GM21529 (cell line): Measurements from ENCODE around the gene MYD88.

ENCODE experiments used
- ATAC-seq: cut with Tn5 transposase; IDR thresholded peaks from one replicate; pipeline ENCODE4 v1.9.1; 2021; ENCODE audit not compliant: unreplicated experiment

The MYD88 gene

DNA sequence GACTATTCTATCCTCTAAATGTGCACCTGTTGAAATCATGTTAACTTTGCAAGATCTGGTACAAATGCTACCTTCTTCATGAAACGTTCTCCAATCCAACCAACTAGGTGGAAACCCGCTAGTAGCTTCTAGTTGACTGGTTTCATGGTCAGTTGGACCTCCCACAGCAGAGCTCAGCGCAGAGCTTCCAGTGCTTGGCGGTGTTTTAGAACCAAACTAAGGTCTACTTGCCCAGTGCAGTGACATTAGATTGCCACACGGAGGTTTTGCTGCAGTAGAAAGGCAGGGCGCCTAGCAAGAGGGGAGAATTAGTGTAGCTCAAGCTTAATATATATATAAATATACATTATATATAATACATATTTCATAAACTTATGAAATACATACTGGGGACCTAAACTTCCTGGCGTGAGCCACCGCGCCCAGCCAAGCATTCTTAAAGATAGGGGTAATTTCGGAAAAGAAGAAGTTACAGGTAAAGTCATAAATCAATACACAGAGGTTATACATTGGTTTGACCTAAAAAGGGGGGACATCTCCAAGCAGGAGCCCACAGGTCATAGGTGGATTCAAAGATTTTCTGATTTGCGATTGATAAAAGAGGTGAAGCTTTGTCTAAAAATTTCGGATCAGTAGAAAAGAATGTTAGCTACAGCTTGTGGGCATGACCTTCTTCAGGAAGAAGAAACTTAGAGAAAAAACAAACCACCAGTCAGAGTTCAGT lies 24.8 kb downstream of the MYD88 start:
- no peak for ATAC-seq

DNA sequence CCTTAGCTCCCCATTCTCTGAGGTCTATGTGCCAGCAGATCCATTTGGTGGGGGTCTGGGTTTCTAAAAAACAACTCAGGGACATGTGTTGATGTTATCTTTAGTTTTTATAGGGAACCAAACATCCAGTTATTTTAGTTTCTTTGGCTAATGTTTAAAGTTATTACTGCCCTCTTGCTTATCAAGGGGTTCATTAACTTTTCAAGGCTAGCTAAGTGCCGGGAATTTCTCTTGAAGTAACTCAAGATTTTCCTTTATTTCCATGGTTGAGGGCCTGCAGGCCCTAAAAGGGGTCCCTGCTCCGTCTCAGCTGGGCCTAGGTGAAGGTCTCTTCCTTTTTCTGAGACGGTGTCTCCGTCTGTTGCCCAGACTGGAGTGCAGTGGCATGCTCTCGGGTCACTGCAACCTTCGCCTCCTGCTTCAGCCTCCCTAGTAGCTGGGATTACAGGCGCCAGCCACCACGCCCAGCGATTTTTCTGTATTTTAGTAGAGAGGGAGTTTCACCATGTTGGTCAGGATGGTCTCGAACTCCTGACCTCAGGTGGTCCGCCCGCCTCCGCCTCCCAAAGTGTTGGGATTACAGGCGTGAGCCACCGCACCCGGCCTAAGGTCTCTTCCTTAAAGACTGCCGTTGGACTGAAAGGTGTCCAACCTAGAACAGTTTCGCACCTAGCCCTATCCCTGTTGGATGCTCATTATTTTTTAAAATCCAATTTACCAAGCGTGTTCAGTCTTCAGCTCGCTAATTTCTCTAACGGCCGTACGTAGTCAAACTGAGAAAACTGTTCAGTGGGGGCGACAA lies 25.6 kb downstream of the MYD88 start:
- no peak for ATAC-seq

DNA sequence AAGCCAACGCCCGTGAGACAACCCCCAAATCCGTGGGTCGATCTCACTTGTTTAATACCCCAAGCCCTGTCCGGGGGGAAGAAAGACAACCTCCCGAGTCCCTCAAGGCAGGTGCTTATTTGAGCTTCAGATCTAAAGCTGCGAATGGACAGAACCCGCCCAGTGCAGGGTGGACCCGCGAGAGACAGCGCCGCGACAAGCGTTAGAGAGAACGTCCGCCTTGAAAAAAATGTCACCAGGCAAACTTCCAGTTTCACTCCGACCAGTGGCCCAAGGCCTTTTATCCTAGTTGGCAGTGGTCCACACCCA lies 26.1 kb downstream of the MYD88 start:
- no peak for ATAC-seq

DNA sequence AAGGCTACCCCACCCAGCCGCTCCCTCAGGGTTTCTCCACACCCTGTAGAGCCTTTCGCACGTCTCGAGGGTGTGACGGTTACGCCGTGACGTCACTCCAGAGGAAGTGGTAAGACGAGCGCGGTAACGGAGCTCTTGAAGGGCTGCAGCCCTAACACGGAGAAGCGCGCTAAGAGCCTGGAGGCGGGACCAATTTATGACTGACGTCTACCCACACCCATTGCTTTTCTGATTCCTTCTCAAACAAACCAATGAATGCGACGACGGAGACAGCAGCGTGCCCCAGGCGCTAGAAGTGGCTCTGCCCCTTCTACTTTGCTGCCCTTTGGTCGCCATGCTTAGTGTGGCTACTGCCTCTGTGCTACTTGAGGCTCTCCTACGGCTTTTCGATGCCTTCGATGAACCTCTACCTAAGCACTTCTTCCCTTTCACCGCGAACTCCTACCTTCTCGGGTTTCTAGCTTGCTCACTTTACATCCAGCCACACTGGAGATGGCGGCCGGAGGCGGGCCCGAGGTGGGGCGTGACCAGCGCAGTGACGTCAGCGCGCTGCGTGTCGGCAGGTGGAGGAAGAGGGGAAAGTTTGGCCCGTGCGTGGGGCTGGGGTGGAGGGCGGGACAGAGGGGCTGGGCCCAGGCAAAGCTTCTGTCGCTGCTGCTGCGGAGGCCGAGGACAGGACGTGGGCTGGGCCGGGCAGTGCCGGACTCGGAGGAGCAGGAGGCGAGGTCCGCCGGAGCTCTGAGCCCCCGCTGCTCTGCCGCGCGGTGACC lies 26.7 kb downstream of the MYD88 start, which contains the start of gene OXSR1:
Gene OXSR1, plus strand, starts transcription at position 586 of the 770 bp plus-strand sequence. CDS start 340 bp downstream, outside the sequence.
- ATAC-seq, result peak; percentile 90

DNA sequence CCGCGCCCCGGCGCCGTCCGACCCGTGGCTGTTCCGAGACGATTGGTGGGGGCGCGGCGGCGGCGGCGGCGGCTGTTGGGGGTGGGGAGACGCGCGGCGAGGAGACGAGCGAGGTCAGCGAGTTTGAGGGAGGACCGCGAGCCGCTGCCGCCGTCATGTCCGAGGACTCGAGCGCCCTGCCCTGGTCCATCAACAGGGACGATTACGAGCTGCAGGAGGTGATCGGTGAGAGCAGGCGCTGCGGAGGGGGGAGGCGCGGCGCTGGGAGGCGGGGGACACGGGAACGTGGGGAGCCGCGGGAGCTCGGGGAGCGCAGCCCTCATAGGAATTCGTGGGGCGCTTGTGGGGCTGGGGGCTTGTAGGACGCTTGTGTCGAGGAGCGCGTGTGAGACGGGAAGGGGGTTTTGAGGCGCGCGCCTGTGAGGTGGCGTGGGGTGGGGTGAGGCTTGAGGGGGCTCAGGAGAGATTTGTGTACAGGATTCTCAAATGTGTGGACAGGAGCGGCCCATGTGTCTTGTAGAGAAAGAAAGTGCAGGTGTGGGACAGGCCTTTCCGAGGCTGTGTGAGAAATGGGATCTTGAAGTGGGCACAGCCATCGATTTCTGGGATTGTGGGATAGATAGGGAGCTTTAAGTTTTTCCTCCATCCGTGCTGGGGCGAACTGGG lies 27.4 kb downstream of the MYD88 start:
- ATAC-seq, result peak; percentile 2

DNA sequence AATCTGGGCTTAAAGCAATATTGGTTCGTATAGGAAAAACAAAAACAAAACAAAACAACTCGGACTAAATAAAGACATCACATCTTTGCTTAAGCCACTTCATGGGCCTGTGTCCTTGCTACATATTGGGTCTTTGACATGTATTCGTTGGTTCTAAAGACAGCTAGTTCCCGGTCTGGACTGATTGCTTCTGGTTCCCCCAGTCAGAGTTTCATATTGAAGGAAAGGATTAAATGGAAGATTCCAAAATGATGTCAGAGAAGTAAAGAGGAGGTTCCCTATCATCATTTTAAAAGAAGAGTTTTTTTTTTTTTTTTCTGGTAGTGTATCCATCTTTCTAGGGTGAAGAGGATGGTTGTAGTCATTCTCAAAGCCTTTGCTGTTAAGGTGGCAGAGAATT lies 29.1 kb downstream of the MYD88 start:
- ATAC-seq, result no peak

DNA sequence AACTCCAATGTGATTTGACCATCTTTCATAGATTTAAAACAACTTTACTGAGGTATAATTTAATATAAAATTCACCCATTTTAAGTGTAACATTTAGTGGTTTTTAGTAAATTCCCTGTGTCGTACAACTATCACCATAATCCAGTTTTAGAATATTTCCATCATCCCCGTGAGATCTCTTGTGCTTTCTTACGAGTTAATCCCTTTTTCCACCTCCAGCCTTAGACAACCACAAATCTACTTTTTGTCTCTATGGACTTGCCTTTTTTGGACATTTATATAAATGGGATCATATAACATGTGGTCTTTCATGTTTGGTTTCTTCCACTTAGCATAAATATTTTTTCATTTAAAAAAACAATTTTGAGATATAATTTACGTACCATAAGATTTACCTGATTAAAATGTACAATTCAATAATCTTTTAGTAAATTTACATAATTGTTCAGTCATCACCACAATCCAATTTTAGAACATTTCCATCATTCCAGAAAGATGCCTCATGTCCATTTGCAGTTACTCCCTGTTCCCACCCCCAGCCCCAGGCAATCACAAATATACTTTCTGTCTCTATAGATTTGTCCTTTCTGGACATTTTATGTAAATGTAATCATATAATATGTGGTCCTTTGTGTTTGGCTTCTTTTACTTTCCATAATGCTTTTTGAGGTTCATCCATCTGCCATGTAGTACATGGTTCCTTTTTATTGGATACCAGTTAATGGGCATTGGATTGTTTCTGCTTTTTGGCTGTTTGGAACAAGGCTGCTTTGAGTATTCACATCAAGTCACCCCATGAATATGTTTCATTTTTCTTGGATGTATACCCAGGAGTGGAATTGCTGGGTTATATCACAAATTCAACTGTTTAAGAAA lies 29.9 kb downstream of the MYD88 start:
- ATAC-seq, result no peak

DNA sequence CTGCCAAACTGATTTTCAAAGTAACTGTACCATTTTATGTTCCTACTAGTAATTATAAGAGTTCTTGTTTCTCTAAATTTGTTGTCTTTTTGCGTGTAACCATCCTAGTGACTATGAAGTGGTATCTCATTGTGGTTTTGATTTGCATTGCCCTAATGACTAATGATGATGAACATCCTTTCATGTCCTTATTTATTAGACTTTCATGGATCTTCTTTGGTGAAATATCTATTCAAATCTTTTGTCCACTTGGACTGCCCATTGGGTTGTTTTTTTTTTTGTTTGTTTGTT lies 30.5 kb downstream of the MYD88 start:
- ATAC-seq, result no peak

DNA sequence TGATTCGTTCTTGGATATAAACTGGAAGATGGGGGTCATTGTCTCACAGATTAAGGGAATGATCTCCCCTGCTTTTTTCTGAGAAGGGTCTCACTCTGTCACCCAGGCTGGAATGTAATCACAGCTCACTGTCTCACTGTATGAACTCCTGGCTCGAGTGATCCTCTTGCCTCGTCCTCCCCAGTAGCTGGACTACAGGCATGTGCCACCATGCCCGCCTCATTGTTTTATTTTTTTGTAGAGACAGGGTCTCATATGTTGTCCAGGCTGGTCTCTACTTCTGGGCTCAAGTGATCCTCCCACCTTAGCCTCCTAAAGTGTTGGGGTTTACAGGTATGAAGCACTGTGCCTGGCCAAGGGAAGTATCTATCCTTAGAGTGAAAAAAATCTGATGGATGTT lies 32.3 kb downstream of the MYD88 start:
- no peak for ATAC-seq

DNA sequence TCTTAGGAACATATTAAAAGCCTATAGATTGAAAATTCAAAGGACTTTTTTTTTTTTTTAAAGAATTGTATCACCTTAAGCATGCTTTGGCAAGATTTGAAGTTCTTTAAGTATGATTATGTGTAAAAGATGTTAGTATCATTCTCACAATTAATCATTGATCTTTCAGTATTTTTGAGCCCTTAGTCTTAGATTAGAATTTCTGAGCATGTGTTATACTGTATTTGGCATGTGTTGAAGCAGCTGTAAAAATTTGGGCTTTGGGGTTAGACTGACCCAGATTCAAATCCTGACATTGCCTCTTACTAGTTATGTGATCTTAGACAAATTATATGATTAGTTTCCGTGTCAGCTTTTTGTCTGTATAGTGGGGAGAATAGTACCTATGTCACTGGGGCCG lies 33.2 kb downstream of the MYD88 start:
- no peak for ATAC-seq

DNA sequence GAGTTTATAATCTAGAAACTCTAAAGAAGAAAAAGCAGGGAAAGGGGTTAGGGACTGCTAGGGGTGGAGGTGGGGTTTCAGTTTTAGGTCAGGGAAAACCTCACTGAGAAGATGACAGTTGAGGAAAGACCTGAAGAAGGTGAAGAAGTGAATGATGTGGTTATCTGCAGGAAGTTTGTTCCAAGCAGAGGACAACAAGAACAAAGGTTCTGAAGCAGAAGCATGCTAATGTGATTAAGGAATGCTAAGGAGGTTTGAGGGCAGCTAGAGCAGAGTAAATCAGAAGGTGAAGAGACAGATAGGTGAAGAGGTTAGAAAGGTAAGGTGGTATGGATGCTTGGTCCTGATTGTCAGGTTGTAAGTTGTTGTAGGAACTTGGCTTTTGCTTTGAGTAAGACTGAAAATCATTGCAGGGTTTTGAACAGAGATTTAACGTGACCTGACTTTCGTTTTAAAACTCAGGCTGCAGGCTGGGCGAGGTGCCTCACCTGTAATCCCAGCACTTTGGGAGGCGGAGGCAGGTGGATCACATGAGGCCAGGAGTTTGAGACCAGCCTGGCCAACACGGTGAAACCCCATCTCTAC lies 35.5 kb downstream of the MYD88 start:
- peak; percentile 54 for ATAC-seq

DNA sequence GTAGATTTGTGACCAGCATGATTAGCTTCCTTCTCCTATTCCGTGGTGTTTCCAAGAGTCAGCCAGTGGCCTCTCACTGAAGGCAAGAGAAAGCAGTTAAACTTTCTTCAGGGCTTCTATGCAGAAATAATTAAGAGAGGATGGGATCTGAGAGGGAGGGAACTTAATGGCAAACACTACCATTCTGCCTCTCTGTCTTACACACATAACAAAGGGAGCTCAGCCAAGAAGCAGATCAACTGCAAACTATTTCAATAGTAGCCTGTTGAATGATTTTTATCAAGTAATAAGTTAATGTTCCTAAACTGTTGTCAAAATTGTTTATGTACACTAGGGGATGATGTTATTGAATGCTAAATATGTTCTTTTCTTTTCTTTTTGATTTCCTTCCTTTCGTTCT lies 38.7 kb downstream of the MYD88 start:
- no peak for ATAC-seq

DNA sequence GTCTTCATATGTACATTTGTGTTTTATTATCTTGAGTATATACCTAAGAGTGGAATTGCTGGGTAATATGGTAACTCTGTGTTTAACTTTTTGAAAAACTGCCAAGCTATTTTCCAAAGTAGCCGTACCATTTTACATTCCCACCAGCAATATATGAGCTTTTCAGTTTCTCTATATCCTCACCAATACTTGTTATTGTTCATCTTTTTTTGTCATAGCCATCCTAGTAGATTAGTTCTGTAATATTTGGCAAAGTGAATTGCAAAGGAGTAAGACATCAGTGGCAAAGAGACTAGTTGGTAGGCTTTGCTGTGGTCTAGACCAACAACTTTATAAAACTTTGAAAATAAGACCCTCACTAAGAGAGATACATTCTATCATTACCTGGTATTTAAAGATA lies 48.3 kb downstream of the MYD88 start:
- ATAC-seq, result no peak

DNA sequence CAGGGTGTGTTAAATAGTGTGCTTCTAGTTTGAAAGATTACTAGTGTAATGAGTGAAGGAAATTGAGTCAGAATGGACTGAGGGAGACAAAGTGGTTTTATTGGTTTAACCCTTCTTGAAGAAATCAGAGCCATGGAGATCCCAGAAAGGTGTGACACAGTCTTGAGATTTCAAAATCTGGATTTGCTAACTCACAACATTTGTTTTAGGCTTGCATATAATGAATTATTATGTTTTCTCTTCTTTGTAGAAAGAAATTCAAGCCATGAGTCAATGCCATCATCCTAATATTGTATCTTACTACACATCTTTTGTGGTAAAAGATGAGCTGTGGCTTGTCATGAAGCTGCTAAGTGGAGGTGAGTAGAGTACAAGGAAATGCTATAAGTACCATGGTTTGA lies 52.0 kb downstream of the MYD88 start:
- no peak for ATAC-seq
